Activated CD8-positive, alpha-beta memory T cell treated with anti-CD3 and anti-CD28 coated beads, Interleukin-2, amount 50 U/mL, for 48 hours (primary cell): Measurements from ENCODE around the gene CRIM1.
A peak's percentile ranks its signal among the peaks of the same experiment; 100 is the strongest.

Experiments used
- DNase-seq: peaks from one replicate; pipeline ENCODE4 v3.0.0-alpha.2; 2020

Gene CRIM1

DNA sequence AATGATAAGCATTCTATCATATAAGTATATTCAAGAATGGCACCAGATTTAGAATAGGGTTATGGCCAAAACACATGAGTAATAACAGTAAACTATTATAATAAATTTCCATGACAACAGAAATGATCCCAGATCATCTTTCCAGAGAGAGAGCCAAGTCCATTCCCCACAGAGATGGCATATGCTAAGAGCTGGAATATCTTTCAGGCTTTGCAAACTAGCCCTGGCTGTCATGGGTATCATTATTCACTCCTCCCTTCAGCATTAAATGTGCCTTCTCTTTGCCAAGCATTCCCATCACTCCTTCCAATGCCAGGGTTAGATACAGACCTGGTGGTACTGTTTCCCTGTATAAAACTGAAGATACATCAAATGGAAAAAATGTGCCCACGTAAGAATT, 231.5 kb downstream of the CRIM1 start:
- DNase-seq, result no peak

DNA sequence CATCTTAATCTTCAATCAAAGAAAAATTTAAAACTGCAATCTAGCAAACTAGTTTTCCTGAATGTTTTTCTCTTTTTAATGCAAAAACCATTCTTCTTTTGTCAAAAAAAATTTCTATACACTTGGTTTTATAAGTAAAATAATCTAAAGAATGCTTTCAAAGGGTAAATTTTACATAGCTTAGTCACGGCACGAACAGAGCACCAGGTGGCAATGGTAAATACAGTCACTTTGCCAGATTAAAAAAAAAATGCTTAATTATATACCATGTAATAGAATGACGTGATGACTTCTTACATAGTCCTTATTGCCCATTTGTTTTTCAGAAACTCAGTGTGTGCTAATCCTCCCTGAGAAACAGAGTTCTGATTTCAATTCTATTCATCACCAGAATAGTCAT, 232.0 kb downstream of the CRIM1 start:
- DNase-seq, result no peak

DNA sequence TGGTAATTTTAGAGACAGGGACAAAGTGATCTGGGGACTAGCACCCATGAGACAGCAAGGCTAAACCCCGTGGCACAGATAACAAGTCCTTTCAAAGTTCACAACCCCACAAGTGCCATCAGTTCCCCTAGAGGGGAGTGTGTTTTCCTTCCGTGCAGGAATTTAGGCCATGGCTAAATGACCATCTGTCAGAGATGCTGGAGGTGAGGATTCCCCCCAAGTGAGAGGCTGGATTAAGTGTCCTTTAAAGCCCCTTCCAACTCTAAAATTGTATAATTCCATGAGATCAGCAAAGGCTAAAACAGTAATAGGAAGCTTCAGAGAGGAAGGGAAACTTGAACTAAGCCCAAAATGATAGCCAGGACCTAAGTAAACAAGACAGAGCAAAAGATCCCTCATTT, 233.7 kb downstream of the CRIM1 start:
- DNase-seq, result no peak

DNA sequence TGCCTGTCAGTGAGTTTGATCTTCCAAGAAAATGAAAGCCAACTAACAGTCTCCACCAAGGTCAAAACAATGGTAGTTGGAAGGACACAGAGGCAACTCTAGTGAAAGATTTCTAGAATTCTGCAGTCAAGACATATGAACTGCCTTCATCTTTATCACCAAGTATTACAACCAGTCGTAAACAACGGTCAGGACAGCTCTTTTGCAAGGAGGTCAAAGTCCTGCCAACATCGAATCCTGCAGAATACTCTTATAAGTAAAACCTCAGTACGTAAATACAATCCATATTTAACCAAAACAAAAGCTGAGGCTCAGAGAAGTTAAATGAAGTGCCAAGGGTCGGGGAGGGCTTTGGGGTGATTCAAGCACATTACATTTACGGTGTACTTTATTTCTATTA, 239.3 kb downstream of the CRIM1 start:
- no peak for DNase-seq

DNA sequence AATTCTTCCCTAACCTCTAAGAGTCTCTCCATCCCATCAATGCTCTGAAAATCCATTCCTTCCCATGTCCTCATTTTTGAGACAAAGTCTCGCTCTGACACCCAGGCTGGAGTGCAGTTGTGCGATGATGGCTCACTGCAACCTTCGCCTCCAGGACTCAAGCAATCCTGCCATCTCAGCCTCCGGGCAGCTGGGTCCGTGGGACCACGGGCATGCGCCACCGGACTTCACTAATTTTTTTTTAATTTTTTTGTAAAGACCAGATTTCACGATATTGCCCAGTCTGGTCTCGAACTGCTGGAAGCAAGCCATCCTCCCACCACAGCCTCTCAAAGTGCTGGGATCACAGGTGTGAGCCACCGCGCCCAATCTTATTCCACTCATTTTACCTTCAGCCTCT, 240.8 kb downstream of the CRIM1 start:
- DNase-seq, result no peak

DNA sequence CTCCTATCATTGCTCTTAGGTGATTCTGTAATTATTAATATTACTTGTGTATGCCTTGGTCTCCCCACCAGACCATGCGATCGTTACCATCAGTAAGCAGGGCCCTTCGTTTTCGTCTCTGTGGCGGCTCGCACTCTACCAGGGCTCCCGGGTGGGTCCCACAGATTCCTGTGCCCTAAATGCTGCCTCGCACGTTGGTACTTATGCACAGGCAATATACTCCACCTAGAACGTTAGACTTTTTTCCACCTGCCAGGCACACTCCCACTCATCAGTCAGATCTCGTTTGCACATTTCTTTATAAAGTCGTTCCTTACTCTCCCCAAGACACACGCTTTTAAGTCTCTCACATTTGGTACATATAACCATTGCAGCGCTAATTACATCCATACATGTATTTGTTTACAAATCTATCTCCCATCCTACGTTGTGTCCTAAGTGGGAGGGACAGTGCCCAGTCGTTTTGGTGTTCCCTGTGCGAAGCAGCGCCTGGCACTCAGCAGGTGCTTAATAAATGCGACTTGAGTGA, 241.5 kb downstream of the CRIM1 start:
- no peak for DNase-seq

DNA sequence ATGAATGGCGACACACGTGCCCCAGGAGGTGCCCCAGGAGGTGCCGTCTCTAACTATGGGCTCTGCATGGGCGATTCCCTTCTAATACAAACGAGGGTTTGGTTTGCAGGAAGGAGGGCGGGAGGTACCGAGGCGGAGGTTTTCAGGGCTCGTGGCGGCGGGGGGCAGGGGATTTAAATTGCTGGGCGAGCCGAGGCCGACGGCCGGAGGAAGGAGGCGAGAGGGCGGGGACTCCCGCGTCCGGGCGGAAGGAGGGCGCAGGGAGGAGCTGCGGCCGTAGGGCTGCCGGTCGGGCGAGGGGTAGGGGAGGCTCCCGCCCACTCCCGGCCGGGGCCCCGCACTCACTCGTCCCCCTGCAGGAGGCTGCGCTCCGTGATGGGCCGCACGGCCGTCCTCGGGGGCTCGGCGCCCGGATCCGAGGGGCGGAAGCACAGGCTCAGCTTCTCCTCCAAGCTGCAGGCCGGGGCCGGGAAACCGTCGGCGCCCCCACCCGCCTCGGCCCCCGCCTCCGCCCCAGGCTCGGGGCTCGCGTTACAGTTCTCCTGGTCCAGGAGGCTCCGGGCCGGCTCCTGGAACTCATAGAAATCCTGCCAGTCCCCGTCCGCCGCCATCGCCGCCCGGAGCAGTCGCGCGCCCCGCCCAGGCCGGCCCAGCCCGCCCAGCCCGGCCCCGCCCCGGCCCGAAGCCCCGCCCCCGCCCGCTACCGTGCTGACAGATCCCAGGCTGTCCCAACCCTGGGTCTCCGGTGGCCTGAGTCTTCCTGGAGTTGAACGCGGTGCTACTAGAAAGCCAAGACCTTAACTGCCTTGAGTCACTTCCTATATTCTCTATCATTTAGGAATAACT, 242.2 kb downstream of the CRIM1 start, which contains the start of gene FEZ2:
Gene FEZ2 (minus strand): TSS at position 637 of the 846 bp plus-strand sequence. CDS start 26 bp downstream, at position 611.
- DNase-seq, result peak; percentile 84
